GM13977 (cell line): ENCODE results near the gene PEAK1.
A peak's percentile ranks its signal among the peaks of the same experiment; 100 is the strongest.

Source experiments
- DNase-seq: peaks from one replicate; pipeline ENCODE4 v3.0.0; 2012; ENCODE audit warnings: low spot score
- CTCF ChIP-seq: IDR thresholded peaks from 2 replicates; pipeline ENCODE4 v1.5.1; 2012; ENCODE audit warnings: mild to moderate bottlenecking, control low read depth; ENCODE audit not compliant: insufficient read depth; ENCODE audit errors: extremely low read depth, missing control alignments
- in situ Hi-C: fragments of 300-500 bp; cut with MboI; formaldehyde crosslinking; loops from one replicate; pipeline ENCODE4 v1.12.0; 2022; ENCODE audit warnings: low sequenced_read_pairs, low pct_unique_long_range_greater_than_20kb, mixed read lengths, inconsistent platforms; ENCODE audit not compliant: unreplicated experiment

PEAK1 gene

GRCh38 chr15:77426871-77427270 is 7.0 kb upstream of the PEAK1 start:
- DNase-seq, result no peak
- no peak for TF ChIP-seq CTCF
- in situ Hi-C loops, result no loop called here

- no peak for DNase-seq
- in situ Hi-C loops, result no loop called here
- no peak for TF ChIP-seq CTCF
Measured at GRCh38 chr15:77426377-77426776, 6.5 kb upstream of the PEAK1 start.

GRCh38 chr15:77425104-77425503 is 5.2 kb upstream of the PEAK1 start:
- in situ Hi-C loops, result no loop called here
- DNase-seq, result no peak
- TF ChIP-seq CTCF, result no peak

GRCh38 chr15:77421370-77421700 is 1.4 kb upstream of the PEAK1 start:
- in situ Hi-C loops, result no loop called here
- peak; percentile 12 for DNase-seq
- no peak for TF ChIP-seq CTCF

GRCh38 chr15:77420610-77421369 is 886 bp upstream of the PEAK1 start, which contains the start of gene HMG20A:
TSS of gene HMG20A (plus strand) at chr15:77420888. CDS start at chr15:77458408, 37,520 bp downstream.
- no peak for TF ChIP-seq CTCF
- peak; percentile 71 for DNase-seq
- in situ Hi-C loops, result no loop called here

- in situ Hi-C loops, result no loop called here
- peak; percentile 66 for DNase-seq
- TF ChIP-seq CTCF, result peak; percentile 55
Measured at GRCh38 chr15:77418966-77419835, 703 bp downstream of the PEAK1 start.
